GM12874 (cell line): Measurements from ENCODE around the gene ABCA1.

Experiments
- CTCF ChIP-seq: IDR thresholded peaks from 2 replicates; pipeline ENCODE4 v1.5.1; 2011; ENCODE audit warnings: low read depth, mild to moderate bottlenecking, control low read depth, low read length, moderate library complexity; ENCODE audit not compliant: insufficient read depth

ABCA1 gene

GRCh38 chr9:104858846-104859245 lies 69.1 kb downstream of the ABCA1 start:
- TF ChIP-seq CTCF: no peak

GRCh38 chr9:104858271-104858670 lies 69.7 kb downstream of the ABCA1 start:
- no peak for TF ChIP-seq CTCF

- no peak for TF ChIP-seq CTCF
Measured at GRCh38 chr9:104856413-104856941, 71.5 kb downstream of the ABCA1 start.

- no peak for TF ChIP-seq CTCF
Measured at GRCh38 chr9:104855807-104856206, 72.1 kb downstream of the ABCA1 start.

GRCh38 chr9:104854613-104855012 lies 73.3 kb downstream of the ABCA1 start:
- TF ChIP-seq CTCF: no peak

- no peak for TF ChIP-seq CTCF
Measured at GRCh38 chr9:104853683-104854082, 74.3 kb downstream of the ABCA1 start.

- no peak for TF ChIP-seq CTCF
Measured at GRCh38 chr9:104853159-104853558, 74.8 kb downstream of the ABCA1 start.

GRCh38 chr9:104851546-104851920 lies 76.4 kb downstream of the ABCA1 start:
- no peak for TF ChIP-seq CTCF
